Posterior vena cava (tissue), 2 donors: Measurements from ENCODE around the gene XAB2. TPM values are rescaled to one million over a fixed set of nuclear protein-coding genes. Genes with fewer than 3 reads are reported as not detected.

Experiments
- DNase-seq: peaks from one replicate; pipeline ENCODE4 v3.0.0-alpha.2; 2020; ENCODE audit warnings: low spot score
- intact Hi-C, 2 donors: fragments of 100-400 bp; cut with DNase I; formaldehyde crosslinking; loops; one replicate each; pipeline versions ENCODE4 v1.14.1 to v1.14.2; 2022 to 2023
- total RNA-seq, 2 donors: library from RNA; stranded (reverse); fragmentation: NEBNext Ultra II Directional; extraction: Animal tissue kit (Norgen Biotek cat#: 25700); gene quantifications; one replicate each; pipeline ENCODE4 v1.2.1, GENCODE V29; 2021
- donor health status: DM: yes; HTN: yes; CAD: no.
- donor health status: DM: yes; HTN: yes; CAD: no.

The XAB2 gene
- total RNA-seq, 2 donors from 2014 or later, result 19.4 to 23.0 TPM

DNA sequence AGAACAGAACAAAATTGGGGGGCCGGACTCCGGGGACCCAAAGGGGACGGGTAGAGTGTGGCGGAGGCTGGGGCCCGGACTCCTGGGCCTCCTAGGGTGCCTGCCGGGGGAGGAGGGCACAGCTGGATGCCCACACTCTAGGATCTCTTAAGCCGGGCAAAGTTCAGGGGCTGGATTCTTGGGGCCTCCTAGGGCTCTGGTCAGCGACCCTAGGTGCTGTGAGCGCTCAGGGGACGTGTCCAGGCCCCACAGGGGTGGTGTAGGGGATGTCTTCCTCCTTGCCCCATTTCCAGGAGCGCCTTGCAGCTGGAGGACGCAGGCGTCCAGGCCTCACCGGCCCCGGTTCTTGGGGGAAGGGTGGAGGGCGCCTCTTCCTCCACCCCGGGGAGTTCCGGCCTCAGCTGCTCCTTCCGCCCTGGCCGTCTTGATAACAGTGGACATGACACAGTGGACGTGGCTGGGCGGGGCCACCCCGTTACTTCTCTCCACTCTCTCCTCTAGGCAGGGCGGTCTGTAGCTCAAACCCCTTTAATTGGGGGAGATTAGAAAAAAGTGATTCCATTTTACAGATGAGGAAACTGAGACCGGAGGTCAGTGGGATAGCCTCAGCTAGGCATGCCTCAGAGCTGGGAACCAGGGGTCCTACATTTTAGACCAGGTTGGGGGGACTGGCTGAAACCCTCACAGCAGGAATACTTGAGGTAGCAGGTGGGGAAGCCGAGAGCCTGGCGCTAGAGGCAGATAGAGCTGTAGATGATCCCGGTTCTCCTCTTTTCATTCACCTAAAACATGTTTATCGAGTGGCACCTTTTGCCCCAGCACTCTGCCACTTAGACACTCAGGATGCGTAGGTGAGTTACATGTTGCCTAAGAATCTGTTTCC lies 8.3 kb upstream of the XAB2 start:
- peak; percentile 89 for DNase-seq
- intact Hi-C loops, result no loop called here

DNA sequence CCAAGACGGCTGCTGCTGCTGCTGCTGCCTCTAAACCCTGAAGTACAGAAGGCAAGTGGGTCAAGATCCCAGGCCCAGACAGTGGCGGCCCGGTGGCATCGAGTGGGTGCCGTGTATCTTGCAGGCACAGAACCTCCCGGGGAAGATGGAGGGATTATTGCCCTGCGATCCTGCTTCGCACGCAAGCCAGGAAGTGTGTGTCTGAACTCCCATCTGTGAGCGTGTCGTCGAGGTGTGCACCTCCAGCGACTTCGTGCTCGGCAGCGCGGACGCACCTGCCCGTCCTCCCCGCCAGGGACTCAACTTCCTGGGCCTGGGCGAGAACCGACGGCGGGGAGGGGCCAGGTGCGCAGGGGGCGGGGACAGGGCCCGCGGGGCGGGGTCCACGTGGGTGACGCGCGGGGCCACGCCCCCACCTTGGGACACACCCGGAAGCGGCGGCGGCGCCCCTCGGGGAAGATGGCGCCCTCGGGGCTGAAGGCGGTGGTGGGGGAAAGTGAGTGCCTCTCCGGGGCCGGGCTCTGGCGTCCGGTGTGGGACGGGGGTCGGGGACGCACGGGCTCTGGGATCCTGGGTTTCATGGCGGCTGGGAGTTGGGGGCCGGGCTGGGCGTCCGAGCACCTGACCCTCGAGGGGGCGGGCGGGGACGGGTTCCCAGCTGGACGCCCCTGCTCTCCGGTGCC lies 7.5 kb upstream of the XAB2 start, which contains the start of gene STXBP2:
STXBP2 (plus strand) TSS at position 420 of the 683 bp plus-strand sequence; CDS start at position 460, 40 bp downstream.
- peak; percentile 92 for DNase-seq
- intact Hi-C loops, result no loop called here

DNA sequence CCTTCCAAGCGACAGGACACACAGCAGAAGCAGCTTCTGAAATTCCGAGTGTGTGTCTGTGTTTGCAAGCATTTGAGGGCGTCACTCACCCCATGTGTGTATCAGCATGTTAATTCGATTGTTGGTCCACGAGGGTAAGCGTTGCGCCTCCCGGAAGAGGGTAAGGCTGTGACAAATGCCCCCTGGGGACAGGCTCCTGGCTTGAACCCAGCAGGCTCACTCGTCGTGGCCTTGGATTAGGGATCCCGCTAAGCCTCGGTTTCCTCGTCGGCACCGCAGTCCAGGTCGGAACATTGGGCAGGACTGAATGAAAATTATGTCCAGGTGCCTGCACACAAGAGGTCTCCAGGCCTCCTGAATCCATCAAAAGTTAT lies 7.0 kb upstream of the XAB2 start:
- no peak for DNase-seq
- intact Hi-C loops, result no loop called here

DNA sequence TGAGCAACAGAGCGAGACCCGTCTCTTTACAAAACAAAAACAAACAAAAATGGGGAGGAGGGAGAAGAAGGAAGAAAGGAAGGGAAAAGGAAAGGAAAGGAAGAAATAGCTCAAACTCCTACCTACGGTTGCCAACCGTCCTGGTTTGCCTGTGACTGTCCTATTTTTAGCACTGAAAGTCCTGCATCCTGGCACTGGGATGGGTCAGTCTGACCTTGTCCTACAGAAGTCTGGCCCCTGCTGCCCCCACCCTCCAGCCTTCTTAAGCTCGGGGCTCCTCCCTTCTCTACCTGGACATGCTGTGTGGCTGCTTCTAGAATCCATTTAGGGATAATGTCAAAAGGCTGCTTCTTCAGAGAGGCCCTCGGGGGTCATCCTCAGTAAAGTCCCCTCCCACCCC lies 6.3 kb upstream of the XAB2 start:
- intact Hi-C loops, result no loop called here
- DNase-seq, result no peak

DNA sequence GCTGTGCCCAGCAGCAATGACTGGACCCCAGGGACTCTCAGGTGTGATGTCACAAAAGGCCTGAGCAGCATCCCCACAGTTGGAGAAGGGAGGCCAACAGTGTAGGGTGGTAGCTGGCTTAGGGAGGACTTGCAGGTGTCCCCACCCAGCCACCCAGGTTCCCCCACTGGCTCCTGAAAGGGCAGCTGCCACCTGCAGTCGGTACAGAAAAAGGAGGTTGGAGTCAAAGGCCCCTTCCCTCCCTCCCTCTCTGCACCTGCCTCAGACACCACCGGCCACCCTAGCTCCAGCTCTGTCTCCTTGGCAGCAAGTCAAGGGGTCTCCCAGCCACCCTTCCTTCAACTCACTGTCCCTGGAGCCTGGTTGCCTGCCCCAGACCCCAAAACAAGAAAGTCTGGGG lies 4.4 kb upstream of the XAB2 start, which contains the start of gene PCP2:
PCP2 (minus strand) TSS at position 22 of the 400 bp plus-strand sequence. CDS start 262 bp downstream, outside the sequence.
- DNase-seq, result no peak
- intact Hi-C loops, result no loop called here

DNA sequence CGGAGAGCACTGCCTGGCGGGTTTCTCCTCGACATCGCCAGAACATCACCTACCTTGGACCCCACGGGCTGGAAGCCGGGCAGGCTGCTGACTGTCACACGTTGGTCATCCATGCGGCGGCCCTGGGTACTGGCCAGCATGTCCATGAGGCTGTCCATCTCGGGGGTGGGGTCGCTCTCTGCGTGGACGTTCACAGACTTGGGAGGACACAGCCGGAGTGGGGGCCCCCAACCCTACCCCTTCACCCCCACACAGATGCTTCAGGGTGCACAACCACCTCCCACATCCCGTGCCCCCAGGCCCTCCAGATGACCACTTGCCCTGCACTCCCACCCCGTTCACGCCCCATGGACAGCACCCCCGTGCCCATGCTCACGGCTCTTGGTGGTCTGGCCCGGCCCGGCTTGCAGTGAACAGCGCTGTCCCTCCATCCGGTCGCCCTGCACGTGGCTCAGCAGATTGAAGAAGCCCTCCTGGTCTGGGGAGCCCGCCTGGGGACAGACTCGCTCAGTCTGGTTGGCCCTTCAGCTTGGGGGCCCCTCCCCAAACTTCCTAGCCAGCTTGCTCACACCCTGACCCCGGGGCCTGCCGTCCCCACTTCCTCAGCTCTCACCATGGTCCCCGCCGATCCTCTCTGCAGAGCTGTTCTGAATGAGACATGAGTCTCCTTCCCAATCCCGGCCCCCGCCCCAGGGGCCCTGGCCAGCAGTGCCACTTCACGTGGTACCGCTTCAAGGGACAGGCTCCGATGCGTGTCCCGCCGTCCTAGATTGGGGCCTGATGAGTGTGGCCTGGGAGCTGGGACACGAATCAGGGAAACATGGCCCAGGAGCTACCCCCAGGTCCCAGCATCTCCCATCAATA lies 3.2 kb upstream of the XAB2 start:
- intact Hi-C loops, result no loop called here
- no peak for DNase-seq

DNA sequence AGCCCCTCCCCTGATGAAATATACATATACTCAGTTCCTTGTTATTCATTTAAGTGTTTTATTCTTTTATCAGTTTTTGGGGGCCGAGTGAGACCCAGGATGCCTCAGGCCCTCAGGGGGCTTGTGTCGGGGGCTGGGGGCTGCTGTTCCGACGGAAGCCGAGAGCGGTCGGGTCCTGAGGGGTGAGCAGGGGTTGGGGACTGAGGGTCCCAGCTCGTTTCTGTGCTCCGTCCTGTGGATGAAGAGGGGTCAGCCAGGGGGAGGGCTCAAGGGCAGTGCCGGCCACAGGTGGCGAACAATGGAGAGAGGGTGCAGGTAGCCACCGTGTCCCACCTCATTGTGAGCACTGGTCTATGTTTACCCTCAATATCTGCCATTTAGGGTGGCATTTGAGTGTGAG lies 2.2 kb upstream of the XAB2 start:
- intact Hi-C loops, result no loop called here
- DNase-seq, result no peak

DNA sequence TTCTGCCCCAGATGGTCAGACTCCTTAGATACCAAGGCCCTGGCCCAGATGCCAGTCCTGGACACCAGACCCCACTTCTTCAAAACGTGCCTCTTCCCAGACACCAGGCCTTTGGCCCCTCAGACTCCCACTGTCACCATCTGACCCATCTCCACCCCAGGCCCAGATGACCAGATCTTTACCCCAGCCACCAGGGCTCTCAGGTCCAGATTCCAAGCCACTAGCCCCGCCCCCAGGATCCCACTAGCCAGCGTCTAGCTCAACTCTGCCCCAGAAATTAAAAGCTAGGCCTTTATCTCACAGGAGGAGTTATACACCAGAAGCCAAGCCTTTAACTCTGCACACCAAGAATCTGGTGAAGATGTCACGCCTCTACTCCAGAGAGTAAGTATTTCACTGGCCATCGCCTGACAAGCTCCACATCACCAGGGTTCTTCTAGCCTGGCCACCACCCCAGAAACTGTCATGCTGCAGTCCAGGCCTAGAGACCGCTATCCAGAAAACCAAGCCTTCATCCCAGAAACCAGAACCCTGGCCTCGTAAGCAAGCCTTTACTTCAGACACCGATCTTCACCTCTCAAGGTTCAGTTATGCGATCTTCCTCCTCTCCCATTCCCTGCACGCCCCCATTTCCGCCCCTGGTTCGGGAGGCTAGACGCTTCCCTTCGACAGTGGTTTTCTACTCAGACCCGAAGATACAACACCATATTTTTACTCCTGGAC lies 595 bp downstream of the XAB2 start:
- intact Hi-C loops, result no loop called here
- no peak for DNase-seq

DNA sequence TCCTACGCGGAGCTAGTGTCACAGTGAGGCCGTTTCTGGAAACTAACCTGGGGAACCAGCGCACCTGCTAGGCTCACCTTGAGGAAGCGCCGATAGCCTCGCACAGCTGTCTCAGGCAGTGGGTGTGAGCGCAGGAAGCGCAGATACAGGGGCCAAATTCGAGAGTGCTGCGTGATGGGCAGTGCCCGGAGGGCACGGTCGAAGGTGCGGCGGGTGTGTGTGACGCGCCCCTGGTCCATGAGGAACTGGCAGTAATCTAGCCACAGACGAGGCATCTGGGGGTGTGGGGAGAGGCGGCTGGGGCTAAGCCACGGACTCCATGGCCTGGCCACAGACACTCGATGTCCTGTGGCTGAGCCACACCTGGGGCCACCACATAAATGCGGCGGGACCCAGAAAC lies 2.2 kb downstream of the XAB2 start:
- intact Hi-C loops, result no loop called here
- no peak for DNase-seq

DNA sequence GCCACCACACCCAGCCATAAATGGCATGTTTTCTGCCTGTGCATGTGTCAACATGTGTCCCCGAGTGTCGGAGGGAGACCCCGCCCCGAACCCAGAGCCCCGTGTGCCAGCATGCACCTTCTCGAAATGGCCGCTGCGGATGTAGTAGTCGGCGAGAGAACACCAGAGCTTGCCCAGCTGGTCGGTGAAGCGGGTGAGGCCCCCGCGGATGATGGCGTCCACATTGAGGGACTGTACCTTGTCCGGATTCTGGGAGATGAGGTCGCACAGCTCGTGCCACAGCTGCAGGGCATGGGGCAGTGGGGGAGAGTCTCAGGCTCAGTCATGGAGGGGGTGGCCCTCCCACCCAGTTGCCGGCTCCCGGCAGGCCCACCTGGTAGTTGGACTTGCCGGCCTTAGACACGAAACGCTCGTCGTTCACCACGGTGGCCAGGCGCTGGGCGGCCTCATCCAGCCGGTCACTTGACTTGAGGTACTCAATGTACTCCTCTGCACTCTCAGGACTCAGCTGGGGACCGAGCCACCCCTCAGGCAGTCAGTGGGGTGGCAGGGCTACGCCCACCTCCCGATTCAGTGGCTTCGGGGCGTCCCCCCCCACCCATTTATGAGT lies 3.5 kb downstream of the XAB2 start:
- intact Hi-C loops, result no loop called here
- peak; percentile 72 for DNase-seq

DNA sequence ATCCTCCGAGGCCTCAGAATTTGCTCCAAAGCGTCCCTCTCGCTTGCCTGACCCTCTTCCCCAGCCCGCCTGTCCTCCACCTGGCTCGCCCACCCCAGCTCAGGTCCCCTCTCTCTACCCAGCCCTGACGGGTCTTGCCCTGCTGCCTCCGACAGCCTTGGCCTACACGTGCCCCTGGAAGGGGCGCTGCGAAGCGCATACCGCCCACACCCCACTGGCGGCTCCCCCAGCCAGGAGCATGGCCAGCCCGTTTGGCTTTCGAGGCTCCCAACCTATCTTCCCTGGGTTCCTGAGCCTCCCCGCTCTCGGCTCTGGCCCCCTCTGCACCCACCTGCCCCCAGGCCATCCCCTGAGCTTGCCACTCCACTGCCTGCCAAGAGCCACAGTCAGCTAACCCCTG lies 4.5 kb downstream of the XAB2 start:
- intact Hi-C loops, result no loop called here
- no peak for DNase-seq

DNA sequence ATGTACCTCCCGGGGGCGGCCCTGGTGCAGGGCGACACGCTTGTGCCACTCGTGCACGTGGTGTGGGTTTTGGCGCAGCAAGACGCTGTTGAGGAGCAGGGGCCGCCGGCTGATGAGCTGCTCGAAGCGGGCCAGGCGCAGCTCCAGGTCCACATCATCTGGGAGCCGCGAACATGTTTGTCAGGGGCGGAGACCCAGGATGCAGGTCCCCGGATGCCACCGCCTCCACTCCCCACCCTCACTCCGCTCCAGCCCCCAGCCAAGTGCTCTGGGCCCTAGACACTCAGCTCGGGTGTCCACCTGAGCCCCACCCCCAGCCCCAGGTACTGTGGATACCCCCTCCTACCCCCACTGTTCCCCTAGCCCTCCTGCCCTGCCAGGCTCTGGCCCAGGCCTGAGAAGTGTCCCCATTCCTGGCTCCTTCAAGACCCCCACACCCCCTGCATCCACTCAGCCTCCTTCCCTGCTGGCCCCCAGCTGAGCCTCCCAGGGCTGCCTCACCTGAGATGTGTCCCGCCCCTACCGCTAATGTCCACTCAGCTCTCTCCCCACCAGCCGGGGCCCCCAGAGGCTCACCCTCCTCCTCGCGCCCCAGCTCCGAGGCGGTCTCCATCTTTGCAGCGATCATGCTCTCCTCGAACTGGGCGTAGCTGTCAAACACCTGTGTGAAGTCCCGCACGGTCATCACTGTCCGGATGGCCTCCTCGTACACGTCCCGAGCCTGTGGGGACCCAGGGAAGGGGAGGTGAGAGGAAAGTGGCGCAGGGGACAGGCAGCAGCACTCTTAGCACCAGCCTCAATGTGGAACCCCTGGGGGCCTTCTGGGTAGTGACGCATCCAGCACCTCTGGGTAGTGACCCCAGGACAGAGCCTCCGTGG lies 5.4 kb downstream of the XAB2 start:
- intact Hi-C loops, result no loop called here
- no peak for DNase-seq

DNA sequence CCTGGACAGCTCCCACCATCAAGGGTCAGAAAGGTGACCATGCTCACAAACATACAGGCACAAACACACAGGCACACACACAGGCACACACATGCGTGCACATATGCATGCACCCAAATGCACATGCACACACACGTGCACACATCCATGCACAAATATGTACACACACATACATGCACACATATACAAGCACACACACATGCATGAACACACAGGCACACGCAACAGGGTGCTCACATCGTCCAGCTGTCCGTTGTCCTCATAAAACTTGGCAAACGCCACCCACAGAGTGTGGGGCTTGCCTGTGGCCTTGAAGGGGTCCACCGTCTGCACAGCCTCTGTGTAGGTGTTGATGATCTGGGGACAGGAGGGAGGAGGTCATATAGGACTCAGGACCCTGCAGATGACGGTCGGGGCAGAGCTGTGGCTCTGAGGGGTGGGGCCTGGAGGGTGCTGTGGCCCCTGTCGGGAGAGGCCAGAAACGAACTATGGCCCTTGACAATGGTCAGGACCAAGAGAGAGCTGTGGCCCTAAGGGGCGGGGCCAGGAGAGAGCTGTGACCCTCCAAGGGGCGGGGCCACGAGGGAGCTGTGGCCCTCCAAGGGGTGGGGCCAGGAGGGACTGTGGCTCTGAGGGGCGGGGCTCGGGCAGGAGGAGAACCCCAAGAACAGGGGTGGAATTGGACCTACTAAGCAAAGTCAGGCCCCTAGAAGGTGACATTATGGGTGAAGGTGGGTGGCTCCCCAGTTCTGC lies 6.2 kb downstream of the XAB2 start:
- intact Hi-C loops, result no loop called here
- no peak for DNase-seq

DNA sequence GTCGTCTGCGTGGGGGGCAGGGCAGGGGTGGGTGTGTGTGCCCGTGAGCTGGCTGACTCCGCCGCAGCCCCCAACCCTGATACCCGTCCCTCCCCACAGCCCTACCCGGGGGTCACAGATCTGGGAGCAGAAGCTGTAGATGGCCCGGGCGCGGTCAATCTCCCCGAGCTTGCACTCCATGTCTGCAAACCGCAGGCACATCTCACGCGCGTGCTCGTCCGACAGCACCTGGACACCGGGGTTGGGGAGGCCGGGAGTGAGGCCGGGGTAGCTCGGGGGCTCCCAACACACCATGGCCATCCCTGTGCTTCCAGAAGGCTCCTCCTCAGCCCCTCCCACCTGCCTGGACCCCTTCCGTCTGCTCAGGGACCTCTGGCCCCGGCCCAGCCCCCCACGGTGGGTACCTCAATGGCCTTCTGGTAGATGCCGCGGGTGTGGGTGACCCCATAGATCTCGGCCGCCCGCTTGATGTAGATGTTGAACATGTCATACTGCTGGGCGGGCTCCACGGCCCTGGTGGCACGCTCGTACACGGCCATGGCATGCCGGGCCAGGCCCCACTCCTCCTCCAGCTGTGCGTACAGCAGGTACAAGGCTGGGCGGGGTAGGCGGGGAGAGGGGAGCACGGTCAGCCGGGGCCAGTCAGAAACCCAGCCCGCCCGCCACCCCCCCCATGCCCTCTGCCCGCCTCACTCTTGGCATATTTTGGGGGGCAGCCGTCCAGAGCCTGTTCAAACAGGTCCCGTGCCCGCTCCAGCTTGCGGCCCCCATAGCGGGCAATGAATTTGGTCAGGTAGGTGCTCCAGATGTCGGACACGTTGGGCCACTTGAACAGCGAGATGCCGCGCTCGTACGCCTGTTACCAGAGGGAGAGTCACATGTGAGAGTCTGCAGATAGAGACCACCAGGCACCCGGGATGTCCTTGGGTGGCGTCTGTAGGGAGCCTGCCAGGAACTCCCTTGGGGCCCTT lies 8.6 kb downstream of the XAB2 start:
- intact Hi-C loops, result no loop called here
- no peak for DNase-seq

DNA sequence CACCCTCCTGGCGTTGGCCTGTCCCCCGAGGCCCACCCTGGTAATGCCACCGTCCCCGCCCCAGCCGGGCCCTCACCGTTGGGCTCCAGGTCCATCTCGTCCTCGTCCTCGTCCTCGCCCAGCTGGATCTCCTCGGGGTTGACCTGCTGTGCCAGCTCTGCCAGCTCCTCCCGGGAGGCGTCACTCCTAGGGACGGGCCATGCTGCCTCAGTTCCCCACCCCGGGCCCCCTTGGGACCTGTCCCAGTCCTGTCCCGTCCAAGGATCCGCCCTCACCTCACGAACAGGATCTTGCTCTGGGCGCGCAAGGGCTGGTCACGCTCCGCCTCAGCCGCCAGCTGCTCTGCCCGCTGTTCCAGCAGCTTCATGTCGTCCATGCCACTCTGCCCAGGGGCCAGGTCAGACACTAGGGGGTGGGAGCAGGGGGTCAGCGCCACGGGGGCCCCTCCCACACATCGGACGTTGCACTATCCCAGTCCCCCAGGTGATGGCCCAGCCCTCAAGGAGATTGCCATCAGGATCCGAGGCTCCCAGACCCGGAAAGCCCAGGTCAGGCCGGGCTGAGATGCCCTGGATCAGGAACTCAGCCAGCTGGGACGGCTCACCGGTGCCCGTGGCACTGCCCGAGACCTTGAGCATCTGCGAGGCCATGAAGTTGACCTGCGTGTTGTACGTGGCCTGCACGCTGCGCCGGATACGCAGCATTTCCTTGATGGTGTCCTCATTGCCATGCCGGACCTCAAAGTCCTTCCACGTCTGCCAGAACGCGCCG lies 9.5 kb downstream of the XAB2 start:
- intact Hi-C loops, result no loop called here
- DNase-seq, result no peak
